ENCODE measurements around the gene BPTF. TPM values are rescaled to one million over a fixed set of nuclear protein-coding genes. Genes with fewer than 3 reads are reported as not detected.

BPTF gene
- polyA plus RNA-seq, 1 of the 3 experiments (the other 2 are of a cell fraction), result 61.4 TPM

- Histone ChIP-seq H4K20me1 (ENCODE audit: insufficient read depth) (no peaks in the 10 kb centered on the region), H3K4me1 (ENCODE audit: control insufficient read depth in 1 of 2, insufficient read depth in 2 of 2, low read depth in 1 of 2, low read length in 1 of 2) (no peaks in the 10 kb centered on the region), H3K4me3 (ENCODE audit: low read depth in 2 of 2, low read length in 1 of 2) (no peak overlapping the region), H3K36me3 (replicated peaks in 1 of 2; ENCODE audit: control insufficient read depth in 1 of 2, insufficient read depth in 2 of 2, low read length in 1 of 2) (peaks cover 73 to 86% of the 10 kb centered on the region in 2 experiments), H3K9me2 (no peaks in the 10 kb centered on the region), H3K27me3 (ENCODE audit: insufficient read depth) (no peaks in the 10 kb centered on the region), H3K79me2 (ENCODE audit: insufficient read depth) (no peaks in the 10 kb centered on the region), H3K9me3 (no peaks in the 10 kb centered on the region), H3K27ac (ENCODE audit: low read depth in 2 of 2, low read length in 1 of 2) (no peak overlapping the region; a peak in 1 of 4 replicates), H3F3A (replicated peaks; ENCODE audit: insufficient read depth) (no peaks in the 10 kb centered on the region), H3K9ac (no peak overlapping the region), H2AFZ (ENCODE audit: low read depth) (no peak overlapping the region), H3K4me2 (no peak overlapping the region)
- POLR2A ChIA-PET, result no interaction called here
- no peak for DNase-seq
- WGBS (ENCODE audit: low lambda C conversion rate), result 91% methylated on average over 5 of the region's 5 CpGs
- CTCF ChIA-PET, result interaction anchor here (0.6 to 1.6 kb wide), 3 partner anchors 12 to 1034 kb away, joined by 3 to 5 read pairs (median 4); no protein-coding TSS in a partner anchor
- TF ChIP-seq EZH2phosphoT487 (IDR thresholded peaks at IDR 0.05; ENCODE audit: borderline replicate concordance, low read depth) (no peak), RFX5 (IDR thresholded peaks at IDR 0.05; ENCODE audit: low read length) (no peak), YY1 (IDR thresholded peaks at IDR 0.05; ENCODE audit: low read depth) (no peak), NRF1 (IDR thresholded peaks at IDR 0.05; ENCODE audit: low read depth, low read length) (no peak), TAF1 (IDR thresholded peaks at IDR 0.05; ENCODE audit: borderline replicate concordance, low read depth, low read length) (no peak), FOXM1 (IDR thresholded peaks at IDR 0.05; ENCODE audit: low read depth) (no peak)
Measured at GRCh38 chr17:67947325-67947813, 122.1 kb downstream of the BPTF start.

GRCh38 chr17:67950945-67951344 is 125.6 kb downstream of the BPTF start:
- Histone ChIP-seq H4K20me1 (ENCODE audit: insufficient read depth) (no peaks in the 10 kb centered on the region), H3K4me3 (ENCODE audit: low read depth in 2 of 2, low read length in 1 of 2) (no peak overlapping the region), H3K27me3 (ENCODE audit: insufficient read depth) (no peaks in the 10 kb centered on the region), H3K4me1 (ENCODE audit: control insufficient read depth in 1 of 2, insufficient read depth in 2 of 2, low read depth in 1 of 2, low read length in 1 of 2) (no peaks in the 10 kb centered on the region), H3F3A (replicated peaks; ENCODE audit: insufficient read depth) (no peaks in the 10 kb centered on the region), H3K9ac (no peak overlapping the region), H3K27ac (ENCODE audit: low read depth in 2 of 2, low read length in 1 of 2) (no peak overlapping the region), H3K4me2 (no peak overlapping the region), H2AFZ (ENCODE audit: low read depth) (no peak overlapping the region), H3K79me2 (ENCODE audit: insufficient read depth) (no peaks in the 10 kb centered on the region; the same call in 1 of the 2 replicates), H3K9me3 (no peaks in the 10 kb centered on the region), H3K9me2 (no peaks in the 10 kb centered on the region), H3K36me3 (replicated peaks in 1 of 2; ENCODE audit: control insufficient read depth in 1 of 2, insufficient read depth in 2 of 2, low read length in 1 of 2) (peaks cover 48 to 69% of the 10 kb centered on the region in 2 experiments)
- ChIA-PET POLR2A (no interaction called here), CTCF (no interaction called here)
- 100% methylated on average over 2 of the region's 2 CpGs for WGBS (ENCODE audit: low lambda C conversion rate)
- no peak for DNase-seq
- TF ChIP-seq REST (IDR thresholded peaks at IDR 0.05; ENCODE audit: low read depth, low read length) (no peak), FOXM1 (IDR thresholded peaks at IDR 0.05; ENCODE audit: low read depth) (no peak), CHD2 (IDR thresholded peaks at IDR 0.05; ENCODE audit: low read length, partially characterized antibody) (no peak), TCF12 (IDR thresholded peaks at IDR 0.05) (no peak), TEAD4 (IDR thresholded peaks at IDR 0.05; ENCODE audit: borderline replicate concordance, insufficient read depth) (no peak), MXI1 (IDR thresholded peaks at IDR 0.05; ENCODE audit: low read depth, low read length) (no peak), SIN3A (IDR thresholded peaks at IDR 0.05; ENCODE audit: borderline replicate concordance, low read depth, low read length) (no peak), FOXJ3 (CRISPR knock-in tag; IDR thresholded peaks at IDR 0.05) (no peak), EZH2phosphoT487 (IDR thresholded peaks at IDR 0.05; ENCODE audit: borderline replicate concordance, low read depth) (no peak), JUND (IDR thresholded peaks at IDR 0.05) (no peak), USF1 (IDR thresholded peaks at IDR 0.05; ENCODE audit: borderline replicate concordance, low read depth) (no peak), TAF1 (IDR thresholded peaks at IDR 0.05; ENCODE audit: borderline replicate concordance, low read depth, low read length) (no peak), GATA2 (CRISPR knock-in tag; IDR thresholded peaks at IDR 0.05) (no peak), NFIC (IDR thresholded peaks at IDR 0.05; ENCODE audit: borderline replicate concordance) (no peak), CTCF (IDR thresholded peaks at IDR 0.05) (no peak), ZBTB33 (IDR thresholded peaks at IDR 0.05; ENCODE audit: borderline replicate concordance, low read depth) (no peak), RAD21 (IDR thresholded peaks at IDR 0.05; ENCODE audit: low read length) (no peak)

All from SK-N-SH (cell line).